OCI-LY1 (cell line): Measurements from ENCODE around the gene FTO.

Experiments used
- H2AFZ ChIP-seq: fragments of 200-600 bp; sonication (generic), shearing (Covaris generic); 2 replicates; pipeline ENCODE4 v1.6.0; 2014; ENCODE audit warnings: antibody characterized with exemption, mild to moderate bottlenecking, low read length
- H3F3A ChIP-seq: fragments of 200-600 bp; sonication (generic), shearing (Covaris generic); 2 replicates; pipeline ENCODE4 v1.6.0; 2014; ENCODE audit warnings: mild to moderate bottlenecking, antibody characterized with exemption, low read length, moderate library complexity; ENCODE audit not compliant: insufficient read depth
- H3K27ac ChIP-seq: fragments of 200-600 bp; sonication (generic); 2 replicates; pipeline ENCODE4 v1.5.1; 2014; ENCODE audit warnings: low read length, mixed run types, mild to moderate bottlenecking, low read depth; ENCODE audit not compliant: poor library complexity, severe bottlenecking
- H3K27me3 ChIP-seq: fragments of 200-600 bp; sonication (generic); 2 replicates; pipeline ENCODE4 v1.6.0; 2014; ENCODE audit warnings: antibody characterized with exemption, mild to moderate bottlenecking, low read length, moderate library complexity; ENCODE audit not compliant: insufficient read depth
- H3K36me3 ChIP-seq: fragments of 200-600 bp; sonication (generic); 2 replicates; pipeline ENCODE4 v1.6.1; 2014; ENCODE audit warnings: mild to moderate bottlenecking, antibody characterized with exemption, low read length, moderate library complexity, mixed read lengths; ENCODE audit not compliant: insufficient read depth
- H3K4me1 ChIP-seq: fragments of 200-600 bp; sonication (generic); 2 replicates; pipeline ENCODE4 v1.5.1; 2014; ENCODE audit warnings: mild to moderate bottlenecking, low read length, moderate library complexity; ENCODE audit not compliant: insufficient read depth, severe bottlenecking
- H3K4me2 ChIP-seq: fragments of 200-600 bp; sonication (generic), shearing (Covaris generic); 2 replicates; pipeline ENCODE4 v1.6.1; 2014; ENCODE audit warnings: low read length
- H3K4me3 ChIP-seq: fragments of 200-600 bp; sonication (generic); 2 replicates; pipeline ENCODE4 v1.5.1; 2014; ENCODE audit warnings: low read length, low read depth, mild to moderate bottlenecking, mixed read lengths; ENCODE audit not compliant: poor library complexity, severe bottlenecking
- H3K79me2 ChIP-seq: fragments of 200-600 bp; shearing (Covaris generic); 2 replicates; pipeline ENCODE4 v1.6.1; 2016; ENCODE audit warnings: mixed run types, low read length, mixed read lengths; ENCODE audit not compliant: insufficient read depth
- H3K9ac ChIP-seq: fragments of 200-600 bp; sonication (generic), shearing (Covaris generic); 2 replicates; pipeline ENCODE4 v1.6.1; 2014; ENCODE audit warnings: mild to moderate bottlenecking, low read length, mixed read lengths
- H3K9me2 ChIP-seq: fragments of 200-600 bp; sonication (generic), shearing (Covaris generic); 2 replicates; pipeline ENCODE4 v1.6.1; 2014; ENCODE audit warnings: low read depth, mild to moderate bottlenecking, low read length, mixed read lengths
- H3K9me3 ChIP-seq: fragments of 200-600 bp; shearing (Covaris generic); 2 replicates; pipeline ENCODE4 v1.6.1; 2014; ENCODE audit warnings: low read length, mixed read lengths
- H4K20me1 ChIP-seq: fragments of 200-600 bp; sonication (generic), shearing (Covaris generic); 2 replicates; pipeline ENCODE4 v1.6.0; 2016; ENCODE audit warnings: mild to moderate bottlenecking, low read length; ENCODE audit not compliant: insufficient read depth
- EZH2 ChIP-seq: fragments of 200-600 bp; sonication (generic), shearing (Covaris generic); IDR thresholded peaks from 2 replicates; pipeline ENCODE4 v1.8.0; 2017; ENCODE audit warnings: borderline replicate concordance, mixed run types, mild to moderate bottlenecking, antibody characterized with exemption, low read length, moderate library complexity, mixed read lengths
- TF ChIP-seq, protein P1 (sequence below): fragments of 200-600 bp; sonication (generic), shearing (Covaris generic); IDR thresholded peaks from 2 replicates; pipeline ENCODE4 v1.5.1; 2017; ENCODE audit warnings: mild to moderate bottlenecking, antibody characterized with exemption, low read length, moderate library complexity, mixed read lengths

Gene FTO

DNA sequence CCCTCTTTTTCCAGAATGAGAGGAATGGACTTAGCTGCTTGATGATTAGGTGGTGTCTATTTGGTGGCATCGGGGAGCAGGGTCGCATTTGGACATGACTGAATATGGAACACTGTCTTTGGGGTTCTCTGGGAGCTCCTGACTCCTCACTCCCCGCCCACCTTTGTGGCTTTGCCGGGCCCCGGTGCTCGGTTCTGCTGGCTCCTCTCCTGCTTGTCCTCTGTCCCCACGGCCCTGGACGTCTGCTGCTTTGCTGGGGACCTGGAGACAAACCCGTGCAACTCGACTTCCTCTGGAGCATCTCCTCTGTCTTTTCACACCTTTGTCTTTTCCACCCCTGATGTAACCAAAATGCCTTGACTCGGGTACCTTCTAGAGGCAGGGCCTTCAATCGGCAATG is 446.9 kb downstream of the FTO start:
- Histone ChIP-seq H3K79me2 (no peaks in the 10 kb centered on the region), H3K9ac (no peak overlapping the region), H3K4me3 (no peak overlapping the region), H4K20me1 (no peaks in the 10 kb centered on the region), H3F3A (no peaks in the 10 kb centered on the region), H2AFZ (no peak overlapping the region), H3K9me3 (no peaks in the 10 kb centered on the region), H3K27me3 (0 out of 2 replicates have a peak, but pooled peaks cover 3% of the 10 kb centered on the region), H3K9me2 (no peaks in the 10 kb centered on the region), H3K4me2 (no peak overlapping the region), H3K4me1 (no peaks in the 10 kb centered on the region), H3K27ac (no peak overlapping the region), H3K36me3 (no peaks in the 10 kb centered on the region)
- TF ChIP-seq EZH2, result no peak
- TF ChIP-seq, protein P1, sequence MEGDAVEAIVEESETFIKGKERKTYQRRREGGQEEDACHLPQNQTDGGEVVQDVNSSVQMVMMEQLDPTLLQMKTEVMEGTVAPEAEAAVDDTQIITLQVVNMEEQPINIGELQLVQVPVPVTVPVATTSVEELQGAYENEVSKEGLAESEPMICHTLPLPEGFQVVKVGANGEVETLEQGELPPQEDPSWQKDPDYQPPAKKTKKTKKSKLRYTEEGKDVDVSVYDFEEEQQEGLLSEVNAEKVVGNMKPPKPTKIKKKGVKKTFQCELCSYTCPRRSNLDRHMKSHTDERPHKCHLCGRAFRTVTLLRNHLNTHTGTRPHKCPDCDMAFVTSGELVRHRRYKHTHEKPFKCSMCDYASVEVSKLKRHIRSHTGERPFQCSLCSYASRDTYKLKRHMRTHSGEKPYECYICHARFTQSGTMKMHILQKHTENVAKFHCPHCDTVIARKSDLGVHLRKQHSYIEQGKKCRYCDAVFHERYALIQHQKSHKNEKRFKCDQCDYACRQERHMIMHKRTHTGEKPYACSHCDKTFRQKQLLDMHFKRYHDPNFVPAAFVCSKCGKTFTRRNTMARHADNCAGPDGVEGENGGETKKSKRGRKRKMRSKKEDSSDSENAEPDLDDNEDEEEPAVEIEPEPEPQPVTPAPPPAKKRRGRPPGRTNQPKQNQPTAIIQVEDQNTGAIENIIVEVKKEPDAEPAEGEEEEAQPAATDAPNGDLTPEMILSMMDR, result no peak

DNA sequence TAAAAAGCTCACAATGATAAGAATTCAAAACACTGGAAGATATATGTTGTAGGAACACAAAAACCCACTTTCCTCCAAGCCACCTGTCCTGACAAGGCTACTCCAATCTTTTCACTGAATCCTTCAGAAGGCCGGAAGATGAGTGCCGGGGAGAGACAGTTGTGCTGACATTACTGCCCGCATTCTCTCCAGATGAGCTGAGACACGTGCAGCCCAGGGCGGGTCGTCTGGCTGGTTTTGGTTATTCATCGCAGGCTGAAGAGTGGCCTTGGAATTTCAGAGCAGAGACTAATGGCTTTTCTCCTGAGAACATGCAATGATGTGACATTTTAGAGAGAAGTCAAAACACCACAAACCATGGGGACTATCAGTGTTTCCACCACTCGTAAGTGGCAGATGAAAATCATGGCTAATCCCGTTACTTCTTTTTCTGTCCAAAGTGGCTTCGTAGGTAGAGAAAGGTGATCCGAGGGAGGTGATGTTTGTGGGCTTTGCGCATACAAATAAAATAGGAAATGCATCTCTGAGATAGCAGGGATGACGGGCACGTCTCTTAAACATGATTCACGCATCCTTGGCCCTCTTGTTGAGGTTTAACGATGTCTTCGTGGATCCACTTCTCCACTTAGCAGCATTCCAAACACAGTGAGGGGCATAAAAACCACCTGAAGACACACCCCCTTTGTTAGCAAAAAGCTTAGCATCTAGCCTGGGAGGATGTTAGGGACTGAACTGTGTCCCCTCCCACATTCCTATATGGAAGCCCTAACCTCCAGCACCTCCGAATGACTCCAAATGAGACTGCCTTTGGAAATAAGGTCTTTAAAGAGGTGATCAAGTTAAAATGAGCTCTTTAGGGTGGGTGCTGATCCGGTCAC is 448.6 kb downstream of the FTO start:
- Histone ChIP-seq H3F3A (no peaks in the 10 kb centered on the region), H3K36me3 (no peaks in the 10 kb centered on the region), H4K20me1 (no peaks in the 10 kb centered on the region), H2AFZ (no peak overlapping the region), H3K79me2 (no peaks in the 10 kb centered on the region), H3K4me1 (no peaks in the 10 kb centered on the region), H3K9me3 (no peaks in the 10 kb centered on the region), H3K4me3 (no peak overlapping the region), H3K27me3 (no peaks in the 10 kb centered on the region), H3K9ac (no peak overlapping the region), H3K27ac (no peak overlapping the region), H3K9me2 (no peaks in the 10 kb centered on the region), H3K4me2 (no peak overlapping the region)
- no peak for TF ChIP-seq EZH2
- TF ChIP-seq, protein P1, result no peak

DNA sequence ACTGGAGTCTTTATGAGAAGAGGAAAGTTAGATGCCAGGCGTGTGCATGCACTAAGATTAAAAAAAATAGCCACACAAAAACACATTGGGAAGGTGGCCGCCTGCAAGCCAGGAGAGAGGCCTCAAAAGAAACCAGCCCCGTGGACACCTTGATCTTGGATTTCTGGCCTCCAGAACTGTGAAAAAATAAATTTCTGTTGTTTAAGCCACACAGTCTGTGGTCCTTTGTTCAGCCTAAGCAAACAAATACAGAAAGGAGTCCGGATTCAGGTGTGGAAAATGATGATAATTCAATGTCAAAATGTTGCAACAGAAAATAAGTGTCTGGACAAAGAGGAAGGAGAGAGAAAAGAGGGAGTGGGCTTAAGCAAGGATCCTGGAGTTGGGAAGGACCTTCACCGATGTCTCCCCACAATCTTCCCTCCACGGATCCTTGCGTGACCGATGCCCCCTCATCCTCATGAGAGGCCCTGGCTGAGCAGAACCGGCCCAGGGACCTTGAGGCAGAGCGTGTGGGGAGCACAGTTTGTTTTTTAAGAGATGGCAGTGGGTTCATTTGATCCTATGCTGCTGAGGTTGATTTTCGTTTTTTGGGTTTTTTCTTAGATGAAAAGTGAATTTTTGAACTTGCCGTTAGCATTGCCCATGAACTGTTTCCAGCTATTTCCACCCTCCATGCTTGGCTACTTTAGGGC is 449.4 kb downstream of the FTO start:
- Histone ChIP-seq H4K20me1 (no peaks in the 10 kb centered on the region), H3K4me1 (no peaks in the 10 kb centered on the region), H3K9me3 (no peaks in the 10 kb centered on the region), H3K79me2 (no peaks in the 10 kb centered on the region), H3K27ac (no peak overlapping the region), H3F3A (no peaks in the 10 kb centered on the region), H3K9me2 (no peaks in the 10 kb centered on the region), H3K36me3 (no peaks in the 10 kb centered on the region), H3K4me2 (no peak overlapping the region), H3K9ac (no peak overlapping the region), H3K4me3 (no peak overlapping the region), H2AFZ (no peak overlapping the region), H3K27me3 (no peaks in the 10 kb centered on the region)
- TF ChIP-seq, protein P1, result no peak
- no peak for TF ChIP-seq EZH2
